ENCODE data around the gene DUSP8.
"Not testable (repeated sequence)": the region's sequence is repeated elsewhere in the genome, so short reads cannot be mapped to it uniquely, and the experiment has no call there.

Gene DUSP8

GRCh38 chr11:1592628-1593027 lies 20.6 kb upstream of the DUSP8 start:
- no peak for TF ChIP-seq CTCF (IDR thresholded peaks at IDR 0.05; ENCODE audit: insufficient read depth, low read depth, low read length, missing control alignments)
- DNase-seq (ENCODE audit: low read depth) = no peak
- H3K4me3 ChIP-seq (ENCODE audit: low read depth, low read length) = no peak overlapping the region

GRCh38 chr11:1589996-1590395 lies 17.9 kb upstream of the DUSP8 start:
- H3K4me3 ChIP-seq (ENCODE audit: low read depth, low read length) = no peak overlapping the region
- no peak for DNase-seq (ENCODE audit: low read depth)
- no peak for TF ChIP-seq CTCF (IDR thresholded peaks at IDR 0.05; ENCODE audit: insufficient read depth, low read depth, low read length, missing control alignments)

DNA sequence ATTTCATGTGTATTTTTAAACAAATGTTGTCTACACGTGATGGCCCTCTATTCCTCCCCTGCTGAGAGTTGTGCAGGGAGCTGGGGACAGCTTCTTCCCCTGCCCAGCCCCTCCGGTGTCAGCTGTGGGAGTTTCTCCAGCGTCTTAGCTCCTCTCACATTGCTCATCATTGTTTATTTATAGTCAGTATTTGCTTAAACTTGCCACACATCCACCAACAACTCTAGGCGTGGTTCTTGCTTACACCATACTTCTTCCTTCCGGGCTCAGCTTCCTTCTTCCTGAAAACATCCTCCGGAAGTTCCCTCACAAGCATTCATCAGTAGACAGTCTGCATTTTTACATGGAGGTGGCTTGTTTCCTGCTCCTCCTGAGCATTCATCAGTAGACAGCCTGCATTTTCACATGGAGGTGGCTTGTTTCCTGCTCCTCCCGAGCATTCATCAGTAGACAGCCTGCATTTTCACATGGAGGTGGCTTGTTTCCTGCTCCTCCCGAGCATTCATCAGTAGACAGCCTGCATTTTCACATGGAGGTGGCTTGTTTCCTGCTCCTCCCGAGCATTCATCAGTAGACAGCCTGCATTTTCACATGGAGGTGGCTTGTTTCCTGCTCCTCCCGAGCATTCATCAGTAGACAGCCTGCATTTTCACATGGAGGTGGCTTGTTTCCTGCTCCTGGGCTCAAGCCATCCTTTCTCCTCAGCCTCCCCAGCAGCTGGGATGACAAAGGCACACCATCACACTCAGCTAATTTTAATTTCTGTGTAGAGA lies 17.3 kb upstream of the DUSP8 start:
- not testable (repeated sequence) for H3K4me3 ChIP-seq (ENCODE audit: low read depth, low read length)
- peak; percentile 39 for DNase-seq (ENCODE audit: low read depth)

GRCh38 chr11:1586699-1587098 lies 14.6 kb upstream of the DUSP8 start:
- no peak overlapping the region for H3K4me3 ChIP-seq (ENCODE audit: low read depth, low read length)
- DNase-seq (ENCODE audit: low read depth) = no peak
- no peak for TF ChIP-seq CTCF (IDR thresholded peaks at IDR 0.05; ENCODE audit: insufficient read depth, low read depth, low read length, missing control alignments)

DNA sequence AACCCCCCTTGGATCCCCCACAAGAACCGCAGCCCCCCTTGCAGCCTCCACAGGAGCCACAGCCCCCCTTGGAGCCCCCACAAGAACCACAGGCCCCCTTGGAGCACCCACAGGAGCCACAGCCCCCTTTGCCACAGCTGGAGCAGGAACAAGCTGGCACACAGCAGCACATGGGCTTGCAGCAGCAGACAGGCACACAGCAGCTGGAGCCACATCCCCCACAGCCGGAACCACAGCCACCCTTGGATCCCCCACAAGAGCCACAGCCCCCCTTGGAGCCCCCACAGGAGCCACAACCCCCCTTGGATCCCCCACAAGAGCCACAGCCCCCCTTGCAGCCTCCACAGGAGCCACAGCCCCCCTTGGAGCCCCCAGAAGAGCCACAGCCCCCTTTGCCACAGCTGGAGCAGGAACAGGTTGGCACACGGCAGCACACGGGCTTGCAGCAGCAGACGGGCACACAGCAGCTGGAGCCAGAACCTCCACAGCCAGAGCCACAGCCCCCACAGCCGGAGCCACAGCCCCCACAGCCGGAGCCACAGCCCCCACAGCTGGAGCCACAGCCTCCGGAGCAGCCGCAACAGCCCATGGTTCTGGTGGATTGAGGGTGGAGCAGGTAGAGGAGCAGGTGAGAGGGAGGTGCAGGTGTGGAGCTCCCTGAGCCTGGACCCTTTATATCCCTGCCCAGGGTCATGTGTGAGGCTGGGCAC lies 12.7 kb upstream of the DUSP8 start, which contains the start of gene KRTAP5-1:
Gene KRTAP5-1 (minus strand): TSS at position 623 of the 710 bp plus-strand sequence. CDS start 34 bp downstream, at position 589.
- H3K4me3 ChIP-seq (ENCODE audit: low read depth, low read length); DNase-seq (ENCODE audit: low read depth): not testable (repeated sequence)

DNA sequence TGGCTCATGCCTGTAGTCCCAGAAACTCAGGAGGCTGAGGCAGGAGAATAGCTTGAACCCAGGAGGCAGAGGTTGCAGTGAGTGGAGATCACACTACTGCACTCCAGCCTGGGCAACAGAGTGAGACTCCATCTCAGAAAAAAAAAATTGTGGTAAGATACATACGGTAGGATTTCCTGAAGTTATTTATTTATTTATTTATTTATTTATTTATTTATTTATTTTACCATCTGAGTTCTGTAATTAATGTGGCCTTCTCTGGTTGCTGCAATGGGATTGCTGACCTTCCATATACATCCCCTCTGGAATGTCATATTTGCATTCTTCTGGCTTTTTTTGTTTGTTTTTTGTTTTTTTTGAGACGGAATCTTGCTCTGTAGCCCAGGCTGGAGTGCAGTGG lies 10.8 kb upstream of the DUSP8 start:
- not testable (repeated sequence) for DNase-seq (ENCODE audit: low read depth); H3K4me3 ChIP-seq (ENCODE audit: low read depth, low read length)

DNA sequence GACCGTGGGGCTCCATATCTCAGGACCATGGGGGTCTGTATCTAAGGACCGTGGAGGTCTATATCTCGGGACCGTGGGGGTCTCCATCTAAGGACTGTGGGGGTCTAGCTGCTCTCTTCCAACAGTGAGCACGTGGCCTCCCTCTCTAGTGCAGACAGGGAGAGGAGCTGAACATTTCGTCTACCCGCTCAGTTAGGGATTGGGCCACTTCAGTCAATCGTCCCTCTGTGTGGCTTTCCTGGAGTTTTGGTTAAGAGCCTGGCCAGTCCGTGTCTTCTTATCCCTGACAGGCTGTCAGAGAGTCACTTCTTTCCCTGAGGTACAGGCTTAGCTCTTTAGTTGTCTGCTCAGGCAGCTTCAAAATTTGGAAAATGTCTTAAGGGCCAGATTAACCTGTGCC lies 9.9 kb upstream of the DUSP8 start:
- no peak for TF ChIP-seq CTCF (IDR thresholded peaks at IDR 0.05; ENCODE audit: insufficient read depth, low read depth, low read length, missing control alignments)
- no peak for DNase-seq (ENCODE audit: low read depth)
- H3K4me3 ChIP-seq (ENCODE audit: low read depth, low read length) = no peak overlapping the region

GRCh38 chr11:1576825-1577224 lies 4.8 kb upstream of the DUSP8 start:
- TF ChIP-seq CTCF (IDR thresholded peaks at IDR 0.05; ENCODE audit: insufficient read depth, low read depth, low read length, missing control alignments) = no peak
- no peak overlapping the region for H3K4me3 ChIP-seq (ENCODE audit: low read depth, low read length)
- no peak for DNase-seq (ENCODE audit: low read depth)

DNA sequence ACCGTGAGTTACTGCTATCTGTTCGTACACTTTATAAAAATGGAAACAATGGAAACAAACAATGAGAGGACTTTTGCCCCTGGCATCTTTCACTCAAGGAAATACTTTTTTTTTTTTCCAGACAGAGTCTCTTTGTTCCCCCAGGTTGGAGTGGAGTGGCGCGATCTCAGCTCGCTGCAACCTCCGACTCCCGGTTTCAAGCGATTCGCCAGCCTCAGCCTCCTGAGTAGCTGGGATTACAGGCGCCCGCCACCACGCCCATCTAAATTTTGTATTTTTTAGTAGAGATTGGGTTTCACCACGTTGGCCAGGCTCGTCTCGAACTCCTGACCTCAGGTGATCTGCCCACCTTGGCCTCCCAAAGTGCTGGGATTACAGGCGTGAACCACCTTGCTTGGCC lies 3.7 kb upstream of the DUSP8 start:
- H3K4me3 ChIP-seq (ENCODE audit: low read depth, low read length); DNase-seq (ENCODE audit: low read depth): not testable (repeated sequence)
